ENCODE measurements around the gene ZNF593OS. TPM values are rescaled to one million over a fixed set of nuclear protein-coding genes. Genes with fewer than 3 reads are reported as not detected.
A peak's percentile ranks its signal among the peaks of the same experiment; 100 is the strongest.

The ZNF593OS gene
- total and polyA plus RNA-seq, 2 of the 8 experiments (the other 6 are each of a cell fraction or from before 2014, with no cell fraction given): not detected

GRCh38 chr1:26138974-26139558 lies 32.6 kb downstream of the ZNF593OS start:
- Histone ChIP-seq H3K36me3 (ENCODE audit: control insufficient read depth in 2 of 4, insufficient read depth in 4 of 4, low read length in 3 of 4) (no peaks in the 10 kb centered on the region), H2BK15ac (ENCODE audit: low read length) (no peak overlapping the region), H3K14ac (ENCODE audit: insufficient read length) (no peak overlapping the region), H3K4ac (replicated peaks; ENCODE audit: insufficient read length, low read depth, low read length) (no peak overlapping the region), H3K27ac (ENCODE audit: low read depth, low read length) (no peak overlapping the region), H2BK120ac (replicated peaks; ENCODE audit: low read depth, low read length) (no peak overlapping the region), H3K27me3 (replicated peaks in 1 of 4; ENCODE audit: control insufficient read depth in 3 of 4, extremely low read depth in 1 of 4, insufficient read depth in 3 of 4, low read length in 3 of 4) (no peaks in the 10 kb centered on the region), H2BK5ac (ENCODE audit: low read depth, low read length) (no peak overlapping the region), H3K9ac (replicated peaks in 1 of 4; ENCODE audit: extremely low read depth in 1 of 4, low read depth in 3 of 4, low read length in 3 of 4) (no peak overlapping the region), H3K4me3 (ENCODE audit: extremely low read depth in 1 of 4, insufficient read depth in 2 of 4, low read depth in 3 of 4, low read length in 4 of 4) (no peak overlapping the region), H3K9me3 (ENCODE audit: insufficient read depth in 2 of 2, low read depth in 1 of 2, low read length in 1 of 2) (no peaks in the 10 kb centered on the region), H4K91ac (replicated peaks; ENCODE audit: insufficient read length, low read length) (no peak overlapping the region), H3K56ac (replicated peaks; ENCODE audit: insufficient read length, low read depth, low read length) (no peak overlapping the region), H3K23me2 (ENCODE audit: low read depth, low read length) (no peaks in the 10 kb centered on the region), H2AK5ac (ENCODE audit: low read depth, low read length) (no peak overlapping the region), H2AFZ (ENCODE audit: low read length) (no peak overlapping the region; the same call in 1 of the 2 replicates), H4K5ac (ENCODE audit: insufficient read length, low read depth, low read length) (no peak overlapping the region), H2BK12ac (ENCODE audit: low read depth, low read length) (no peak overlapping the region), H3K23ac (ENCODE audit: insufficient read length) (no peak overlapping the region), H3K4me2 (ENCODE audit: insufficient read depth in 1 of 2, low read depth in 2 of 2, low read length in 2 of 2) (no peak overlapping the region), H4K20me1 (replicated peaks in 1 of 2; ENCODE audit: control insufficient read depth in 1 of 2, insufficient read depth in 2 of 2, low read length in 2 of 2) (no peaks in the 10 kb centered on the region), H3K79me2 (ENCODE audit: control insufficient read depth in 1 of 2, insufficient read depth in 2 of 2, low read length in 2 of 2) (no peaks in the 10 kb centered on the region), H4K8ac (ENCODE audit: extremely low read depth, insufficient read depth, low read length) (no peak overlapping the region), H2BK20ac (ENCODE audit: low read length) (no peak overlapping the region), H3K79me1 (ENCODE audit: low read depth, low read length) (no peaks in the 10 kb centered on the region), H3K4me1 (replicated peaks in 1 of 4; ENCODE audit: control insufficient read depth in 3 of 4, insufficient read depth in 4 of 4, low read length in 3 of 4) (no peaks in the 10 kb centered on the region), H3K18ac (ENCODE audit: extremely low read depth, low read length) (no peak overlapping the region)
- TF ChIP-seq BACH1 (IDR thresholded peaks at IDR 0.05; ENCODE audit: low read length): no peak
- TF ChIP-seq MAFK (IDR thresholded peaks at IDR 0.05; ENCODE audit: low read depth, low read length): no peak
- no peak for TF ChIP-seq TAF7 (optimal IDR thresholded peaks at IDR 0.05; ENCODE audit: borderline replicate concordance, low read depth, low read length)
- no peak for TF ChIP-seq E2F6 (IDR thresholded peaks at IDR 0.05)
- TF ChIP-seq RBBP5 (IDR thresholded peaks at IDR 0.05; ENCODE audit: borderline replicate concordance, low read depth, low read length): no peak
- TF ChIP-seq RFX5 (IDR thresholded peaks at IDR 0.05; ENCODE audit: borderline replicate concordance, low read depth, low read length): no peak
- TF ChIP-seq CBX8 (IDR thresholded peaks at IDR 0.05; ENCODE audit: borderline replicate concordance, low read depth, low read length): no peak
- no peak for TF ChIP-seq JUN (IDR thresholded peaks at IDR 0.05; ENCODE audit: low read depth, low read length)
- no peak for TF ChIP-seq CBX5 (IDR thresholded peaks at IDR 0.05; ENCODE audit: low read depth, low read length)
- no peak for TF ChIP-seq CREB1 (IDR thresholded peaks at IDR 0.05)
- TF ChIP-seq TAF1 (IDR thresholded peaks at IDR 0.05; ENCODE audit: low read depth, low read length): no peak
- TF ChIP-seq YY1 (IDR thresholded peaks at IDR 0.05; ENCODE audit: low read depth, low read length): no peak
- no peak for TF ChIP-seq KDM5A (IDR thresholded peaks at IDR 0.05; ENCODE audit: low read length)
- ChIA-PET POLR2A (ENCODE audit: partially characterized antibody) (interaction anchor here (0.9 to 1.2 kb wide), 3 partner anchors 27 to 34 kb away, joined by 3 read pairs; no protein-coding TSS in a partner anchor), CTCF (ENCODE audit: partially characterized antibody) (interaction anchor here (0.6 to 11.2 kb wide), 10 partner anchors 10 to 285 kb away, joined by 3 to 154 read pairs (median 4); partner anchors contain the start of gene CATSPER4)
- FAIRE-seq (peak; percentile 58), DNase-seq (ENCODE audit: low read depth in 1 of 2, low spot score in 2 of 2) (peak in 1 of 2 experiments; percentile 14)
- 84% methylated on average over 3 of the region's 3 CpGs; no CpG with 5 or more reads in 1 of the 2 experiments for whole genome bisulfite sequencing, 2 experiments (ENCODE audit: extremely low coverage in 1 of 2, insufficient coverage in 1 of 2, insufficient read length in 1 of 2, insufficient replicate concordance in 2 of 2, low coverage in 1 of 2, low lambda C conversion rate in 2 of 2, missing lambda C conversion rate in 1 of 2)

Data from H1 (cell line).